Thymus (tissue), 11 donors: Measurements from ENCODE around the gene SSU72. TPM values are rescaled to one million over a fixed set of nuclear protein-coding genes. Genes with fewer than 3 reads are reported as not detected.

Source experiments
- DNase-seq, 9 donors: peaks; one replicate each; pipeline ENCODE4 v3.0.0-alpha.2; 2013; ENCODE audit warnings: low spot score in 9 of 9, low read depth in 6 of 9, missing footprints in 1 of 9
- H3K27ac ChIP-seq, 2 donors: one replicate each; pipeline ENCODE4 v1.5.1; 2013; ENCODE audit warnings: control low read depth in 1 of 2, low read depth in 1 of 2, low read length in 1 of 2, mild to moderate bottlenecking in 1 of 2, moderate library complexity in 1 of 2
- H3K27me3 ChIP-seq, 2 donors: one replicate each; pipeline ENCODE4 v1.5.1; 2013; ENCODE audit warnings: low read length in 1 of 2; ENCODE audit not compliant: control insufficient read depth in 2 of 2, insufficient read depth in 1 of 2
- H3K36me3 ChIP-seq, 2 donors: one replicate each; pipeline ENCODE4 v1.5.1; 2013; ENCODE audit warnings: low read length in 1 of 2, mild to moderate bottlenecking in 1 of 2, moderate library complexity in 1 of 2; ENCODE audit not compliant: control insufficient read depth in 2 of 2, insufficient read depth in 2 of 2
- H3K4me1 ChIP-seq, 2 donors: one replicate each; pipeline ENCODE4 v1.5.1; 2013; ENCODE audit warnings: low read length in 2 of 2; ENCODE audit not compliant: control insufficient read depth in 2 of 2, insufficient read depth in 2 of 2
- H3K4me3 ChIP-seq, 2 donors: one replicate each; pipeline ENCODE4 v1.5.1; 2013; ENCODE audit warnings: low read length in 2 of 2, control low read depth in 1 of 2, mild to moderate bottlenecking in 1 of 2
- H3K9me3 ChIP-seq, 2 donors: one replicate each; pipeline ENCODE4 v1.5.1; 2013; ENCODE audit warnings: low read length in 1 of 2, mild to moderate bottlenecking in 1 of 2; ENCODE audit not compliant: control insufficient read depth in 2 of 2, insufficient read depth in 1 of 2
- WGBS: extraction: QIAGEN DNeasy Blood & Tissue Kit; methylation state at CpG from one replicate; pipeline ENCODE4 v1.1.7; 2013; 5-methylcytosine and 5-hydroxymethylcytosine counted together
- polyA plus RNA-seq: library from polyadenylated mRNA; stranded (reverse); fragments of 200-250 nt; gene quantifications from one replicate; pipeline ENCODE4 v1.2.3, GENCODE V29; 2013
- total RNA-seq: library from RNA; stranded (reverse); fragments of 120-200 nt; gene quantifications from one replicate; pipeline ENCODE4 v1.2.4, GENCODE V29; 2013
- donor health status: healthy.

SSU72 gene
- total and polyA plus RNA-seq, 2 donors = 47.8 to 109 TPM

GRCh38 chr1:1550591-1551432 lies 23.9 kb downstream of the SSU72 start:
- DNase-seq = no peak
- Histone ChIP-seq H3K36me3 (peaks cover 2 to 19% of the 10 kb centered on the region in 2 donors), H3K4me1 (no peaks in the 10 kb centered on the region), H3K27ac (no peak overlapping the region), H3K4me3 (no peak overlapping the region), H3K27me3 (no peaks in the 10 kb centered on the region), H3K9me3 (peaks cover 0 to 3% of the 10 kb centered on the region in 2 donors)
- WGBS = 95% methylated on average over 15 of the region's 15 CpGs

GRCh38 chr1:1550087-1550486 lies 24.6 kb downstream of the SSU72 start:
- H3K4me1 ChIP-seq = no peaks in the 10 kb centered on the region
- H3K9me3 ChIP-seq = peaks cover 0 to 3% of the 10 kb centered on the region in 2 donors
- WGBS = 97% methylated on average over 7 of the region's 7 CpGs
- no peak overlapping the region for H3K27ac ChIP-seq
- H3K27me3 ChIP-seq = no peaks in the 10 kb centered on the region
- no peak overlapping the region for H3K4me3 ChIP-seq
- H3K36me3 ChIP-seq = peaks cover 0 to 14% of the 10 kb centered on the region in 2 donors
- no peak for DNase-seq

- WGBS = 98% methylated on average over 14 of the region's 14 CpGs
- Histone ChIP-seq H3K4me1 (no peaks in the 10 kb centered on the region), H3K27me3 (no peaks in the 10 kb centered on the region), H3K4me3 (no peak overlapping the region), H3K36me3 (peaks cover 4 to 16% of the 10 kb centered on the region in 2 donors), H3K9me3 (no peaks in the 10 kb centered on the region), H3K27ac (no peak overlapping the region)
- DNase-seq = no peak
These were observed 26.1 kb downstream of the SSU72 start for GRCh38 chr1:1548591-1548990.

- WGBS = 94% methylated on average over 19 of the region's 19 CpGs
- H3K27ac ChIP-seq = no peak overlapping the region
- H3K27me3 ChIP-seq = no peaks in the 10 kb centered on the region
- H3K36me3 ChIP-seq = peaks cover 8 to 27% of the 10 kb centered on the region in 2 donors
- no peak overlapping the region for H3K4me3 ChIP-seq
- no peaks in the 10 kb centered on the region for H3K4me1 ChIP-seq
- no peak for DNase-seq
- H3K9me3 ChIP-seq = no peaks in the 10 kb centered on the region
These were observed 27.2 kb downstream of the SSU72 start for GRCh38 chr1:1547476-1547875.

GRCh38 chr1:1547011-1547410 lies 27.7 kb downstream of the SSU72 start:
- H3K27ac ChIP-seq = no peak overlapping the region
- H3K4me3 ChIP-seq = no peak overlapping the region
- no peak for DNase-seq
- no peaks in the 10 kb centered on the region for H3K27me3 ChIP-seq
- H3K36me3 ChIP-seq = peaks cover 10 to 32% of the 10 kb centered on the region in 2 donors
- H3K4me1 ChIP-seq = no peaks in the 10 kb centered on the region
- WGBS = 96% methylated on average over 9 of the region's 9 CpGs
- no peaks in the 10 kb centered on the region for H3K9me3 ChIP-seq

- Histone ChIP-seq H3K36me3 (peaks cover 17 to 40% of the 10 kb centered on the region in 2 donors), H3K4me3 (no peak overlapping the region), H3K27me3 (peaks cover 0 to 2% of the 10 kb centered on the region in 2 donors), H3K27ac (no peak overlapping the region), H3K4me1 (no peaks in the 10 kb centered on the region), H3K9me3 (no peaks in the 10 kb centered on the region)
- no peak for DNase-seq
- WGBS = 96% methylated on average over 23 of the region's 23 CpGs
These were observed 28.5 kb downstream of the SSU72 start for GRCh38 chr1:1545946-1546737.

- Histone ChIP-seq H3K4me1 (peaks cover 2 to 4% of the 10 kb centered on the region in 2 donors), H3K27me3 (peaks cover under 1 to 10% of the 10 kb centered on the region in 2 donors), H3K9me3 (no peaks in the 10 kb centered on the region), H3K36me3 (peaks cover 21 to 43% of the 10 kb centered on the region in 2 donors), H3K27ac (no peak overlapping the region), H3K4me3 (no peak overlapping the region)
- 95% methylated on average over 10 of the region's 10 CpGs for WGBS
- DNase-seq = no peak
These were observed 30.1 kb downstream of the SSU72 start for GRCh38 chr1:1544544-1544943.

- H3K36me3 ChIP-seq = peaks cover 21 to 43% of the 10 kb centered on the region in 2 donors
- no peak for DNase-seq
- no peak overlapping the region for H3K4me3 ChIP-seq
- H3K27ac ChIP-seq = no peak overlapping the region
- peaks cover 5 to 19% of the 10 kb centered on the region in 2 donors for H3K27me3 ChIP-seq
- no peaks in the 10 kb centered on the region for H3K9me3 ChIP-seq
- WGBS = 96% methylated on average over 19 of the region's 19 CpGs
- peaks cover 2 to 8% of the 10 kb centered on the region in 2 donors for H3K4me1 ChIP-seq
These were observed 31.0 kb downstream of the SSU72 start for GRCh38 chr1:1543706-1544099.
